Smooth muscle cell of bladder (primary cell): ENCODE results near the gene RGS17. TPM values are rescaled to one million over a fixed set of nuclear protein-coding genes. Genes with fewer than 3 reads are reported as not detected.

Experiments
- total RNA-seq: library from RNA; depleted of rRNA; stranded (reverse); fragments of >200 nt; gene quantifications from 2 replicates; pipeline ENCODE4 v1.2.3, GENCODE V29; 2014

Gene RGS17, protein sequence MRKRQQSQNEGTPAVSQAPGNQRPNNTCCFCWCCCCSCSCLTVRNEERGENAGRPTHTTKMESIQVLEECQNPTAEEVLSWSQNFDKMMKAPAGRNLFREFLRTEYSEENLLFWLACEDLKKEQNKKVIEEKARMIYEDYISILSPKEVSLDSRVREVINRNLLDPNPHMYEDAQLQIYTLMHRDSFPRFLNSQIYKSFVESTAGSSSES
- total RNA-seq = 6.5 and 9.2 TPM in 2 replicates

DNA sequence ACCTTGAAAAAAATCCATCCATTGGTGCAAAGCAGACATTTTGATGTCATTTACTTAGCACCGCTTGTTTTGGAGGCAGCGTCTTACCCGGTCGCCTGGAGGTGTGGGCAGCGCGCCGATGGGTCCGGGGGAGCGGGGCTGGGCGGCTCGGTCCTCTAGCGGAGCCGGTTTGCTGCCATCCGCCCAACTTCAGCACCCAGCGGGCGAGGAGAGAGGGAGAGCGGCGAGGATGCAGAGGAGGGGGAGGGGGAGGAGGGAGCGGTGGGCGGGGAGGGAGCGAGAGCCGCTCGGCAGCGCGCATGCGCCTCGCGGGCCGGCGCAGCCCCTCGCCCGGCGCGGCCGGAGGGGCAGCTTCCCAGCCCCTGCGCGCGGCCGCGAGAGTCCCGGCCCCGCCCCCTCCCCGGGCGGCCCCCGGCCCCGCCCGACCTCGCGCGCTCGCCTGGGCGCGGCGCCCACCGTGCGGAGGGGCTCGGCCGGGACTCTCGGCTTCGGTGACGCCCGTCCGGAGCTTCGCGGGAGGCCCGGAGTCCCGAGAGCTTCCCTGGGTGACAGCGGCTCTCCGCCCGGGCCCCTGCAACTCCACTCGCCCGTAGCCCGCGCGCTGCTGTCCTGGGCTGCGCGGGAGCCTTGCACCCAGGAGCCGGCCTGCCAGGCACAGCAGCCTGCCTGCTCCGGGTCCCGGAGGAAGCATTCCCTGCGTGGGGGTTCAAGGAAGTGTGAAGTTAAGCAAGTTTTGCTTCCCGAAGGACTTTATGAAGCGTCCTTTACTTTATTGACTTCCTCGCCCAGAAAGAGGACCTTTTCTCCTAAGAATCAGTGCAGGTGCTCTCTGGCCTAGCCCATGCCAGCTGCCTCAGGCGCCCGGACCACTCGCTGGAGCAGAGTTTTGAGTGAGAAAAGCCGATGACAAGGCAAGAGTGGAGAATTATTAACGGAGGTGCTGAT, at the start of gene RGS17:
TSS of gene RGS17 (minus strand) at position 246 of the 945 bp plus-strand sequence. CDS start 87,264 bp downstream, outside the sequence.

DNA sequence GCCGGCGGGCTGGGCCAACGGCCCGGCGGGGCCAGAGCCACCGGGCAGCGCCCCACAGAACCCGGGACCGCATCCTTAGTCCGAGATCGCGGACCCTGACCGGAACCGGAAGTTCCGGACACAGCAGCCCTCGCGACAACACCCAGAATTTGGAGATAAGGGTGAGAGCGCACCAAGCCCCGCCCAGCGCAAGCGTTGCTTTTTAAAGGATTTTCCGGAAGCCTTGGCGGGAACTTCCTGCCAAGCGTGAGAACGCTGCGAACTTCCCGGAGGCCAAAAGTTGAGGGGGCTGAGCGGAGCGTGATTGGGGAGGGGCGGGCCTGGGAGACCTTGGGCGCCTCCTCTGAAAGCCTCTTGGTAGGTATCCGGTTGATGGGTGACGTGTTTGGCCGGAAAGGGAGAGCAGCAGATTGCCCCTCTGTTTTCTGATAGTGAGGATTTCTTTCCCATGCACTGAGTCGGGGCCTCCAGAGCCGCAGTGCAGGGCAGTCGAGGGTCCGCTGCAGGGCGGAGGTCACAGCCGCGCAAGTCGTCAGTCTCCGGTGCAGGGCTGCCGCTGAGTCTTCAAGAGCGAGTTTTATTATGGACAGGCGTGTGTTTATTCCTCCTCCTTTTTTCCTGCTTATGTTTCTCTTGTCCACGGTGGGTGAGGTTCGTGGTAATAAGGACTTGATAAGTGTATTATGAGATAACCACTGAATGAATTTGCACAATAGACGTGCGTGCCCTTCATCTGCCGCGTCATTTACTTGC, 128.3 kb downstream of the RGS17 start, which contains the start of gene MTRF1L:
TSS of gene MTRF1L (minus strand) at position 97 of the 753 bp plus-strand sequence. CDS start at position 73, 24 bp downstream.

DNA sequence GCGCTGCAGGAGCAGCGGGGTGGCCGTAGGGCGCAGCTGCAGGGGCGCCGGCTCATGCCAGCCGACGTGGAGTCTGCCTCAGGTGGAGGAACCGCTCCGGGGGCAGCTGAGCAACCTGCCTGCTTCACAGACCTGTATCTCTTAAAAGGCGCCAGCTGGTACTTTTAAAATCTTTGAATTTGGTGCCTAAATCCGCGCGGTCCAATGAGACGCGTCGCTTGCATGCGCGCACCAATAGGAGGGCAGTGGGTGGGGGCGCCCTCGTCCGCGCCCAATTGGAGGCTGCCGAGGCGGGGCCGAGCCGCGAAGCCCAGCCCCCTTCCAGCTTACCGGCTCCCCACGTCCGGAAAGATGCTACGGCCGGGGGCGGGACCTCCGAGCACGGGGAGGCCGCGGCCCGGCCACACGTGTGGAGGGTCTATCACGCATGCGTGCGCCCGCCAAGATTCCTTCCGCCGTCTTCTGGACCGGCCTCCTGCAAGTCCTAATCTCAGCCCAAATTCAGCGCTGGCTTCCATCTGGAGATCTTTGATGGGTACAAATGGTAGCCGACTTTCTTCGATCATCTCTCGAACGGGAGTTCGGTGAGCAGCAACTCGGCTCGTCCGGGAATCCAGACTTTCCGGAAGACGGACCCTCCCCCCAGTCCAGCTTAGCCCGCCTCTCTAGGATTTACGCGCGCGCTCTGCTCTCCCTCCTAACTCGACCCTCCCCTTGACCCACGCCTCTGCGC, 148.0 kb downstream of the RGS17 start, which contains the start of gene FBXO5:
TSS of gene FBXO5 (minus strand) at position 138 of the 733 bp plus-strand sequence. CDS start at position 56, 82 bp downstream.

Other genes starting within 250 kb of the RGS17 start
- gene FBXO5, start 148.2 kb downstream of the RGS17 start, total RNA-seq = 2.8 and 3.8 TPM in 2 replicates
- gene MTRF1L, start 128.6 kb downstream of the RGS17 start, total RNA-seq = 12.8 and 13.8 TPM in 2 replicates